ENCODE measurements around the gene KCNIP1.

KCNIP1 gene

DNA sequence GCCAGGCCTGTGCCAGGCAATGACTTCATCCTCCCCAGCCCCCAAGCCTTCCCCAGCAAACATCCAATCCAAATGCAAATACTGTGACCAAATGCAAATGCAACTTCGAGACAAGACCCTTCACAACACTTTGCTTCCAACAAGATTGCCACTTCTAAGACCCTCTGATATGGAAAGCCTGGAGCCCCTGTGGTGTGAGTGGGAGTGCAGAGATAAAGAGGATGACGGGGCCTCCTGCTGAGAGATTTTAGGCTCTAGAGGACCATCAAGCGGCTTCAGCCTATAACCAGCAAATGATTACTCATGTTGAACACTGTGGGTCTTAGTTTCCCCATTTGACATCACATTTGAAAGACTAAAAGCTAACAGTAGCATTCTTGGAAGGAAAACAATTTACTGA, 233.1 kb downstream of the KCNIP1 start:
- Histone ChIP-seq H3K36me3 (replicated peaks) (no peaks in the 10 kb centered on the region), H3K27ac (no peak overlapping the region), H3K27me3 (replicated peaks) (no peaks in the 10 kb centered on the region), H3K4me3 (ENCODE audit: low read depth, low read length) (no peak overlapping the region)
- DNase-seq, result no peak
- in situ Hi-C loops (cut with HindIII; ENCODE audit: low pct_ligation_motif_present, low sequenced_read_pairs), result no loop called here
- TF ChIP-seq, protein P1, sequence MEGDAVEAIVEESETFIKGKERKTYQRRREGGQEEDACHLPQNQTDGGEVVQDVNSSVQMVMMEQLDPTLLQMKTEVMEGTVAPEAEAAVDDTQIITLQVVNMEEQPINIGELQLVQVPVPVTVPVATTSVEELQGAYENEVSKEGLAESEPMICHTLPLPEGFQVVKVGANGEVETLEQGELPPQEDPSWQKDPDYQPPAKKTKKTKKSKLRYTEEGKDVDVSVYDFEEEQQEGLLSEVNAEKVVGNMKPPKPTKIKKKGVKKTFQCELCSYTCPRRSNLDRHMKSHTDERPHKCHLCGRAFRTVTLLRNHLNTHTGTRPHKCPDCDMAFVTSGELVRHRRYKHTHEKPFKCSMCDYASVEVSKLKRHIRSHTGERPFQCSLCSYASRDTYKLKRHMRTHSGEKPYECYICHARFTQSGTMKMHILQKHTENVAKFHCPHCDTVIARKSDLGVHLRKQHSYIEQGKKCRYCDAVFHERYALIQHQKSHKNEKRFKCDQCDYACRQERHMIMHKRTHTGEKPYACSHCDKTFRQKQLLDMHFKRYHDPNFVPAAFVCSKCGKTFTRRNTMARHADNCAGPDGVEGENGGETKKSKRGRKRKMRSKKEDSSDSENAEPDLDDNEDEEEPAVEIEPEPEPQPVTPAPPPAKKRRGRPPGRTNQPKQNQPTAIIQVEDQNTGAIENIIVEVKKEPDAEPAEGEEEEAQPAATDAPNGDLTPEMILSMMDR (IDR thresholded peaks at IDR 0.05; ENCODE audit: low read depth, low read length, missing control alignments), result no peak

DNA sequence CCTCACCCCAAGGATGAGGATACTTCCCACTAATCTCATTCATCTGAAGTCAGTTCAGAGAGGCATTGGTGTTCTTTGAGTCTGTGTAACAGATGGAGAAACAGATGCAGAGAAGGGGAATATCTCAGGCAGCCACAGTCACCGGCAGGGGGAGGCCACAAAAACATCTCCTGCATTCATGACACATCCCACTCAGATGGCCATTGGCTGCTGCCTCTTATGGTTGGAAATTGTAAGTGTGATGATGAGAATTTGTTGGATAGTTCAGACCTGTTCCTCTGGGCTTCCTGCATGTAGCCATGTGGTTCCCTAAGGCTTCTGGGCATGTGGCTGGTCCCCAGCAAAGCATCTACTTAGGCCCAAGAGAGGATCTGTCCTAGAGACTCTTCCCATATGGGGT, 233.8 kb downstream of the KCNIP1 start:
- Histone ChIP-seq H3K27me3 (replicated peaks) (no peaks in the 10 kb centered on the region), H3K27ac (no peak overlapping the region), H3K36me3 (replicated peaks) (no peaks in the 10 kb centered on the region), H3K4me3 (ENCODE audit: low read depth, low read length) (no peak overlapping the region)
- no peak for DNase-seq
- in situ Hi-C loops (cut with HindIII; ENCODE audit: low pct_ligation_motif_present, low sequenced_read_pairs), result no loop called here
- TF ChIP-seq, protein P1 (IDR thresholded peaks at IDR 0.05; ENCODE audit: low read depth, low read length, missing control alignments), result no peak

DNA sequence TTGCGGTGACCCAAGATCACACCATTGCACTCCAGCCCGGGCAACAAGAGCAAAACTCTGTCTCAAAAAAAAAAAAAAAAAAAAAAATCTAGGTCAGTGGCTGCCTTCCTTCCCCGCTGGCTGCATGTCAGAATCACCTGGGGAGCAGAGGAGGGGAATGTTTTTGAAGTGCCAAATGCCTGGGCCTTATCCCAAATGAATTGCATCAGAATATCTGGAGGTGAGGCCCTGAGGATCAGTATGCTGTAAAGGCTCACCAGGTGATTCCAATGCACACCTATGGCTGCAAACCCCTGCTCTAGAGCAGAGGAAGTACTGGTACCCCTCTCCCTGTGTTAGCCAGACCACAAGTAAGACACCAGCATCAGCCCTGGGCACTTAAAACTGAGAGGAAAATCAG, 235.0 kb downstream of the KCNIP1 start:
- DNase-seq, result no peak
- H3K27me3 ChIP-seq (replicated peaks), result no peaks in the 10 kb centered on the region
- TF ChIP-seq, protein P1 (IDR thresholded peaks at IDR 0.05; ENCODE audit: low read depth, low read length, missing control alignments), result no peak
- H3K36me3 ChIP-seq (replicated peaks), result no peaks in the 10 kb centered on the region
- H3K4me3 ChIP-seq (ENCODE audit: low read depth, low read length), result no peak overlapping the region
- H3K27ac ChIP-seq, result no peak overlapping the region
- in situ Hi-C loops (cut with HindIII; ENCODE audit: low pct_ligation_motif_present, low sequenced_read_pairs), result no loop called here

DNA sequence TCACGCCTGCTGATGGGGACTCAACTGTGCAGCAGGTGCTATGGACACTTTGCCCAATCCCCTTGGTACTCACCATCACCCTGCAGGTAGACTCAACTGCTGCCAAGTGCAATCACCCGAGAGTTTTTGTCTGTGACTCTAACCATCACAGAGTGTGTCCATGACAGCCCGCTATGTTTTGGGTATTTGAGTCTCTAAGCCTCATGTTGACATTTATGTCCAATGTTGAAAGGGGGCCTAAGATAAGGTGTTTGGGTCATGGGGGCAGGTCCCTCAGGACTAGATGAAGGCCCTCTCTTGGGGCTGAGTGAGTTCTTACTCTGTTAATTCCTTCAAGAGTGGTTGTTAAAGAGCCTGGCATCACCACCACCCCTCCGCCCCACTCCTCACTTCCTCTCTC, 235.6 kb downstream of the KCNIP1 start:
- H3K4me3 ChIP-seq (ENCODE audit: low read depth, low read length), result no peak overlapping the region
- DNase-seq, result no peak
- no peak overlapping the region for H3K27ac ChIP-seq
- H3K36me3 ChIP-seq (replicated peaks), result no peaks in the 10 kb centered on the region
- H3K27me3 ChIP-seq (replicated peaks), result peaks cover 2% of the 10 kb centered on the region
- in situ Hi-C loops (cut with HindIII; ENCODE audit: low pct_ligation_motif_present, low sequenced_read_pairs), result no loop called here
- TF ChIP-seq, protein P1 (IDR thresholded peaks at IDR 0.05; ENCODE audit: low read depth, low read length, missing control alignments), result no peak

DNA sequence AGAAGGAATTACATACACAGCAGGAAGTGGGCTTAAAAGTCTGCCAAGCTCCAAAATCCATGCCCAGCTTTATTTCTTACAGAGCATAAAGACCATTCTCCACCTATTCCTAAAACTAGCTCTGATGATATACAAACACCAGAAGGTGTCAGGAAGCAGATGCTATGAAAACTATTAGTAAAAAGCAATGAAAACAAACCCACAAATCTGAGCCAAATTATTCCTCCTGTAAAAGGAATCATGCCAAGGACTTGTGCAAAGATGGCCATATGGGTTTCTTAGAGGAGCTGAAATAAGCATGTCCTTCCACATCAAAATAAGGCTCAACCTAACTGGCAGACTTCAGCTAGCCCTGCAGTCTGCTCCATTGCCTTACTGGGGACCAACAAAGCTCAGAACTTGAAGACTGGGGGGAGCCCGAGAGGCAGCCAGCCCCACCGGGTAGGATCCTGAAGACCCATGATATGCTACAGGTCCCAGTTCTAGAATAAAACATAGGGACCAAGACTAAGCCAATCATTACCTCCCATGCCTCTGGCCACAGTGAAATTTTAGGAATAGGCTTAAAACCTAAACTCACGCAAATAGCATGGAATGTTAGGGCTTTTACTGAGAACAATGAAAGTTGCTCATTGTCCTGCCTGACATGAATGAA, 236.9 kb downstream of the KCNIP1 start:
- DNase-seq, result no peak
- H3K36me3 ChIP-seq (replicated peaks), result no peaks in the 10 kb centered on the region
- no peak overlapping the region for H3K27ac ChIP-seq
- no peak overlapping the region for H3K4me3 ChIP-seq (ENCODE audit: low read depth, low read length)
- TF ChIP-seq, protein P1 (IDR thresholded peaks at IDR 0.05; ENCODE audit: low read depth, low read length, missing control alignments), result no peak
- H3K27me3 ChIP-seq (replicated peaks), result peaks cover 2% of the 10 kb centered on the region
- in situ Hi-C loops (cut with HindIII; ENCODE audit: low pct_ligation_motif_present, low sequenced_read_pairs), result no loop called here

DNA sequence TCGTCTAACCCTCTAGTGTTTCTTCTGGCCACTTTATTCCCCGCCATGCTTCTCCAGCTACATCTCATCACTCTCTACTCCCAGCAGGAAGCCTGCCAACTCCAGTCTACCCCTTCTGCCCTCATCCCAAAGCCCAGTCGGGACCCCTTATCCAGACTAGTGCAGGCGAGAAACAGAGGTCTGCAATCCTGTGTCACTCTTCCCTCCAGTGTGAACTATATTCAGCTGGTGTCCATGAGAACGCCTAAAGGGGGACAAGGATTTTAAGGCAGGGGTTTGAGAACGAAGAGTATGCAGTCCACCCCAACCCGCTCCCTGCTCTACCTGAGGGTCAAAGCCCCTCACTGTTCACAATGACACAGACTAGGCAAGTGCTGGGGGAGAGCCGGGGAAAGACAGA, 238.0 kb downstream of the KCNIP1 start:
- in situ Hi-C loops (cut with HindIII; ENCODE audit: low pct_ligation_motif_present, low sequenced_read_pairs), result no loop called here
- Histone ChIP-seq H3K27ac (no peak overlapping the region), H3K4me3 (ENCODE audit: low read depth, low read length) (no peak overlapping the region), H3K36me3 (replicated peaks) (no peaks in the 10 kb centered on the region), H3K27me3 (replicated peaks) (peaks cover 2% of the 10 kb centered on the region)
- TF ChIP-seq, protein P1 (IDR thresholded peaks at IDR 0.05; ENCODE audit: low read depth, low read length, missing control alignments), result no peak
- no peak for DNase-seq

Data from brain microvascular endothelial cell (primary cell).